Measurements from ENCODE around the gene GRIK5.
A peak's percentile ranks its signal among the peaks of the same experiment; 100 is the strongest.
"Not testable (repeated sequence)": the region's sequence is repeated elsewhere in the genome, so short reads cannot be mapped to it uniquely, and the experiment has no call there.

Gene GRIK5

GRCh38 chr19:42051166-42052115, 18.6 kb downstream of the GRIK5 start:
- DNase-seq (ENCODE audit: low read depth, low spot score): no peak

GRCh38 chr19:42048992-42049391, 21.0 kb downstream of the GRIK5 start:
- no peak for DNase-seq (ENCODE audit: low read depth, low spot score)

- DNase-seq (ENCODE audit: low read depth, low spot score): no peak
Measured at GRCh38 chr19:42045575-42045974, 24.4 kb downstream of the GRIK5 start.

GRCh38 chr19:42042455-42043170, 27.4 kb downstream of the GRIK5 start:
- DNase-seq (ENCODE audit: low read depth, low spot score): no peak

- not testable (repeated sequence) for DNase-seq (ENCODE audit: low read depth, low spot score)
Measured at GRCh38 chr19:42040491-42040890, 29.5 kb downstream of the GRIK5 start.

GRCh38 chr19:42040031-42040430, 30.0 kb downstream of the GRIK5 start:
- DNase-seq (ENCODE audit: low read depth, low spot score): no peak

GRCh38 chr19:42038666-42039065, 31.3 kb downstream of the GRIK5 start:
- no peak for DNase-seq (ENCODE audit: low read depth, low spot score)

- DNase-seq (ENCODE audit: low read depth, low spot score): no peak
Measured at GRCh38 chr19:42037649-42038048, 32.4 kb downstream of the GRIK5 start.

- DNase-seq (ENCODE audit: low read depth, low spot score): peak; percentile 15
Measured at GRCh38 chr19:42034640-42035391, 35.2 kb downstream of the GRIK5 start.

- no peak for DNase-seq (ENCODE audit: low read depth, low spot score)
Measured at GRCh38 chr19:42033413-42033812, 36.6 kb downstream of the GRIK5 start.

- no peak for DNase-seq (ENCODE audit: low read depth, low spot score)
Measured at GRCh38 chr19:42032431-42032830, 37.6 kb downstream of the GRIK5 start.

GRCh38 chr19:42030645-42031440, 39.2 kb downstream of the GRIK5 start:
- DNase-seq (ENCODE audit: low read depth, low spot score): no peak

- DNase-seq (ENCODE audit: low read depth, low spot score): no peak
Measured at GRCh38 chr19:42028304-42029216, 41.4 kb downstream of the GRIK5 start.

GRCh38 chr19:42024622-42025111, 45.3 kb downstream of the GRIK5 start:
- DNase-seq (ENCODE audit: low read depth, low spot score): no peak

GRCh38 chr19:42023943-42024260, 46.1 kb downstream of the GRIK5 start:
- DNase-seq (ENCODE audit: low read depth, low spot score): no peak

- no peak for DNase-seq (ENCODE audit: low read depth, low spot score)
Measured at GRCh38 chr19:42023121-42023942, 46.7 kb downstream of the GRIK5 start.

- no peak for DNase-seq (ENCODE audit: low read depth, low spot score)
Measured at GRCh38 chr19:42022616-42023015, 47.4 kb downstream of the GRIK5 start.

GRCh38 chr19:42021185-42021584, 48.8 kb downstream of the GRIK5 start:
- DNase-seq (ENCODE audit: low read depth, low spot score): no peak

- no peak for DNase-seq (ENCODE audit: low read depth, low spot score)
Measured at GRCh38 chr19:42018503-42019193, 51.4 kb downstream of the GRIK5 start.

All from smooth muscle cell of the brain vasculature (primary cell).